Ammon's horn (tissue), 1 donor: Measurements from ENCODE around the gene SELENOS.

Source experiments
- DNase-seq: peaks from one replicate; pipeline ENCODE4 v3.0.0-alpha.2; 2016; ENCODE audit warnings: low spot score

Gene SELENOS

GRCh38 chr15:101250873-101251829 is 26.1 kb downstream of the SELENOS start:
- no peak for DNase-seq

- DNase-seq, result no peak
Observed at GRCh38 chr15:101250341-101250831, 26.9 kb downstream of the SELENOS start.

GRCh38 chr15:101248274-101248673 is 29.0 kb downstream of the SELENOS start:
- no peak for DNase-seq

GRCh38 chr15:101246824-101247745 is 30.2 kb downstream of the SELENOS start:
- DNase-seq, result no peak

GRCh38 chr15:101246391-101246790 is 30.9 kb downstream of the SELENOS start:
- DNase-seq, result no peak

GRCh38 chr15:101244889-101245668 is 32.2 kb downstream of the SELENOS start:
- DNase-seq, result no peak

GRCh38 chr15:101244036-101244781 is 33.1 kb downstream of the SELENOS start:
- DNase-seq, result no peak

GRCh38 chr15:101243420-101243819 is 33.9 kb downstream of the SELENOS start:
- DNase-seq, result no peak

- no peak for DNase-seq
Observed at GRCh38 chr15:101242999-101243336, 34.3 kb downstream of the SELENOS start.

GRCh38 chr15:101242160-101242998 is 34.9 kb downstream of the SELENOS start:
- DNase-seq, result no peak

GRCh38 chr15:101240358-101240757 is 36.9 kb downstream of the SELENOS start:
- DNase-seq, result no peak

- DNase-seq, result no peak
Observed at GRCh38 chr15:101239724-101240136, 37.6 kb downstream of the SELENOS start.

GRCh38 chr15:101237251-101237650 is 40.0 kb downstream of the SELENOS start:
- DNase-seq, result no peak

GRCh38 chr15:101233651-101234280 is 43.5 kb downstream of the SELENOS start:
- no peak for DNase-seq

- no peak for DNase-seq
Observed at GRCh38 chr15:101232677-101233076, 44.6 kb downstream of the SELENOS start.

GRCh38 chr15:101228313-101228712 is 49.0 kb downstream of the SELENOS start:
- DNase-seq, result no peak

- DNase-seq, result no peak
Observed at GRCh38 chr15:101225658-101226057, 51.6 kb downstream of the SELENOS start.
